Common myeloid progenitor, CD34-positive (primary cell): ENCODE results near the gene TMEM225B.
"Not testable (repeated sequence)": the region's sequence is repeated elsewhere in the genome, so short reads cannot be mapped to it uniquely, and the experiment has no call there.

ENCODE experiments used
- CTCF ChIA-PET: fragments of 350-600 bp; sonication (Branson Sonifier 250); formaldehyde crosslinking; loops from one replicate; lab custom pipeline; 2021; ENCODE audit warnings: antibody characterized with exemption; lab: Charles Lee
- POLR2A ChIA-PET: fragments of 350-600 bp; sonication (Branson Sonifier 250); formaldehyde crosslinking; loops from one replicate; lab custom pipeline; 2021; ENCODE audit warnings: antibody characterized with exemption; lab: Charles Lee
- DNase-seq, 3 donors: peaks; one replicate each; pipeline versions ENCODE4 v3.0.0 to v3.0.0-alpha.2; 2013
- H3K27ac ChIP-seq, 2 experiments: 1 replicate in 1 of 2; 2 replicates in 1 of 2; pipeline ENCODE4 v1.7.0; 2013; ENCODE audit warnings: inconsistent platforms in 2 of 2, low read length in 2 of 2, mild to moderate bottlenecking in 2 of 2, low read depth in 1 of 2, moderate library complexity in 1 of 2; ENCODE audit not compliant: severe bottlenecking in 2 of 2, insufficient read depth in 1 of 2, poor library complexity in 1 of 2
- H3K27me3 ChIP-seq, 5 experiments: replicated peaks in 2 of 5; 1 replicate in 3 of 5; 2 replicates in 2 of 5; pipeline versions ENCODE4 v1.6.1 to v1.7.0; 2013; ENCODE audit warnings: low read length in 4 of 5, mild to moderate bottlenecking in 2 of 5, moderate library complexity in 2 of 5, inconsistent platforms in 1 of 5; ENCODE audit not compliant: insufficient read depth in 5 of 5, control insufficient read depth in 4 of 5
- H3K36me3 ChIP-seq, 4 experiments: 1 replicate in 2 of 4; 2 replicates in 2 of 4; pipeline versions ENCODE4 v1.6.1 to v1.7.0; 2013; ENCODE audit warnings: low read length in 3 of 4, control low read depth in 1 of 4, mild to moderate bottlenecking in 1 of 4; ENCODE audit not compliant: control insufficient read depth in 4 of 4, insufficient read depth in 4 of 4
- H3K4me1 ChIP-seq, 4 experiments: 1 replicate in 3 of 4; 2 replicates in 1 of 4; pipeline versions ENCODE4 v1.6.1 to v1.7.1; 2013; ENCODE audit warnings: low read length in 3 of 4, mild to moderate bottlenecking in 3 of 4, control low read depth in 1 of 4, inconsistent platforms in 1 of 4, moderate library complexity in 1 of 4; ENCODE audit not compliant: control insufficient read depth in 4 of 4, insufficient read depth in 4 of 4; ENCODE audit errors: control extremely low read depth in 1 of 4
- H3K4me3 ChIP-seq, 7 experiments: 1 replicate in 4 of 7; 2 replicates in 3 of 7; pipeline versions ENCODE4 v1.5.1 to v1.7.0; 2013; ENCODE audit warnings: mild to moderate bottlenecking in 7 of 7, low read length in 6 of 7, moderate library complexity in 6 of 7, inconsistent platforms in 2 of 7, low read depth in 2 of 7, control low read depth in 1 of 7; ENCODE audit not compliant: insufficient read depth in 4 of 7, control insufficient read depth in 1 of 7; ENCODE audit errors: extremely low read depth in 1 of 7
- H3K9me3 ChIP-seq, 5 experiments: 1 replicate in 4 of 5; 2 replicates in 1 of 5; pipeline versions ENCODE4 v1.6.1 to v1.7.1; 2013; ENCODE audit warnings: low read length in 4 of 5, mild to moderate bottlenecking in 2 of 5, inconsistent platforms in 1 of 5, low read depth in 1 of 5, moderate library complexity in 1 of 5; ENCODE audit not compliant: control insufficient read depth in 4 of 5, insufficient read depth in 2 of 5; ENCODE audit errors: control extremely low read depth in 1 of 5
- WGBS: methylation state at CpG from one replicate; pipeline ENCODE4 v1.1.5; 2013; ENCODE audit not compliant: insufficient coverage; 5-methylcytosine and 5-hydroxymethylcytosine counted together

Gene TMEM225B

GRCh38 chr7:99562114-99562784 lies 35.8 kb upstream of the TMEM225B start:
- CTCF ChIA-PET: no interaction called here
- Histone ChIP-seq H3K36me3 (peaks cover 23 to 60% (median 52%) of the 10 kb centered on the region in 4 experiments), H3K4me3 (no peak overlapping the region), H3K27me3 (no peaks in the 10 kb centered on the region), H3K4me1 (peaks cover 3 to 17% (median 10%) of the 10 kb centered on the region in 4 experiments), H3K27ac (peak overlapping the region in 1 of 2 experiments; percentile 43), H3K9me3 (no peaks in the 10 kb centered on the region)
- WGBS: 100% methylated on average over 5 of the region's 9 CpGs
- POLR2A ChIA-PET: no interaction called here
- no peak for DNase-seq

- 94% methylated on average over 2 of the region's 2 CpGs for WGBS
- Histone ChIP-seq H3K27me3 (no peaks in the 10 kb centered on the region), H3K9me3 (no peaks in the 10 kb centered on the region), H3K27ac (peak overlapping the region in 1 of 2 experiments; percentile 43), H3K4me1 (peaks cover 0 to 11% (median 8%) of the 10 kb centered on the region in 4 experiments), H3K4me3 (no peak overlapping the region), H3K36me3 (peaks cover 25 to 60% (median 52%) of the 10 kb centered on the region in 4 experiments)
- DNase-seq: peak in 2 of 3 donors; percentile 18 to 31
- POLR2A ChIA-PET: interaction anchor here (0.7 kb wide), 1 partner anchor 53 kb away, joined by 3 read pairs; no protein-coding TSS in a partner anchor
- CTCF ChIA-PET: no interaction called here
Observed at GRCh38 chr7:99562832-99563231, 35.2 kb upstream of the TMEM225B start.

- peaks cover 27 to 60% (median 52%) of the 10 kb centered on the region in 4 experiments for H3K36me3 ChIP-seq
- ChIA-PET POLR2A (interaction anchor here (0.7 kb wide), 1 partner anchor 52 kb away, joined by 3 read pairs; no protein-coding TSS in a partner anchor), CTCF (no interaction called here)
- H3K4me3 ChIP-seq: no peak overlapping the region
- H3K27ac ChIP-seq: no peak overlapping the region
- DNase-seq: no peak
- 96% methylated on average over 7 of the region's 10 CpGs for WGBS
- H3K27me3 ChIP-seq: no peaks in the 10 kb centered on the region
- peaks cover 0 to 8% (median 6%) of the 10 kb centered on the region in 4 experiments for H3K4me1 ChIP-seq
- no peaks in the 10 kb centered on the region for H3K9me3 ChIP-seq
Observed at GRCh38 chr7:99563650-99564049, 34.4 kb upstream of the TMEM225B start.

GRCh38 chr7:99568770-99569169 lies 29.3 kb upstream of the TMEM225B start:
- H3K36me3 ChIP-seq: peaks cover 26 to 63% (median 46%) of the 10 kb centered on the region in 4 experiments
- POLR2A ChIA-PET: not testable (repeated sequence)

GRCh38 chr7:99571768-99572167 lies 26.3 kb upstream of the TMEM225B start:
- H3K4me3 ChIP-seq: no peak overlapping the region
- no peak for DNase-seq
- H3K4me1 ChIP-seq: no peaks in the 10 kb centered on the region
- ChIA-PET POLR2A (no interaction called here), CTCF (interaction anchor here (1.0 to 1.5 kb wide), 2 partner anchors 13 to 46 kb away, joined by 4 to 6 read pairs; partner anchors contain the start of gene ZNF655)
- peaks cover 5 to 43% (median 29%) of the 10 kb centered on the region in 4 experiments for H3K36me3 ChIP-seq
- 96% methylated on average over 3 of the region's 3 CpGs for WGBS
- no peaks in the 10 kb centered on the region for H3K27me3 ChIP-seq
- H3K27ac ChIP-seq: no peak overlapping the region
- H3K9me3 ChIP-seq: no peaks in the 10 kb centered on the region

More at GRCh38 chr7:99568770-99569169, 29.3 kb upstream of the TMEM225B start:
- WGBS: 100% methylated on average over 4 of the region's 7 CpGs
- H3K9me3 ChIP-seq, H3K27me3 ChIP-seq, DNase-seq, H3K4me3 ChIP-seq, CTCF ChIA-PET, H3K27ac ChIP-seq, H3K4me1 ChIP-seq: not testable (repeated sequence)

GRCh38 chr7:99573257-99573656 lies 24.8 kb upstream of the TMEM225B start:
- DNase-seq: no peak
- Histone ChIP-seq H3K36me3 (peaks cover 5 to 43% (median 28%) of the 10 kb centered on the region in 4 experiments), H3K9me3 (no peaks in the 10 kb centered on the region), H3K4me1 (no peaks in the 10 kb centered on the region), H3K27ac (no peak overlapping the region), H3K27me3 (no peaks in the 10 kb centered on the region), H3K4me3 (no peak overlapping the region)
- ChIA-PET POLR2A (interaction anchor here (0.8 to 1.1 kb wide), 2 partner anchors 15 to 337 kb away, joined by 3 to 4 read pairs; partner anchors contain the start of gene ZNF655), CTCF (interaction anchor here (1.5 kb wide), 1 partner anchor 15 kb away, joined by 6 read pairs; the partner anchor contains the start of gene ZNF655)
- no CpG with 5 or more reads among the region's 1 CpG for WGBS

GRCh38 chr7:99576251-99576650 lies 21.8 kb upstream of the TMEM225B start:
- Histone ChIP-seq H3K27me3 (peaks cover 0 to 2% (median 0%) of the 10 kb centered on the region in 5 experiments), H3K9me3 (no peaks in the 10 kb centered on the region), H3K4me1 (peaks cover 2 to 16% (median 11%) of the 10 kb centered on the region in 4 experiments), H3K4me3 (no peak overlapping the region), H3K36me3 (peaks cover 4 to 27% (median 16%) of the 10 kb centered on the region in 4 experiments), H3K27ac (no peak overlapping the region)
- no peak for DNase-seq
- ChIA-PET CTCF (interaction anchor here (1.7 to 2.1 kb wide), 2 partner anchors 18 to 51 kb away, joined by 6 to 7 read pairs; partner anchors contain the start of gene ZNF655), POLR2A (no interaction called here)
- WGBS: 100% methylated on average over 2 of the region's 3 CpGs
